GM12878 (cell line): ENCODE results near the gene DOCK9. TPM values are rescaled to one million over a fixed set of nuclear protein-coding genes. Genes with fewer than 3 reads are reported as not detected.

Experiments used
- ATAC-seq: fragments of 200-7000 bp; cut with Tn5 transposase; 3 replicates; pipeline ENCODE4 v1.9.1; 2020; ENCODE audit warnings: mild to moderate bottlenecking, moderate library complexity
- BruUV-seq: library from RNA; stranded (reverse); fragments of 400-500 nt; replicated peaks from 2 replicates; lab custom pipeline; 2021; lab: Mats Ljungman, UMichigan
- CTCF ChIA-PET: fragments of 300-600 bp; sonication (Branson Sonifier 250); formaldehyde crosslinking; extraction: SDS; loops from one replicate; lab custom pipeline; 2021; ENCODE audit warnings: inconsistent platforms; lab: Yijun Ruan, JAX
- POLR2A ChIA-PET: fragments of 350-600 bp; formaldehyde crosslinking; extraction: SDS; loops from one replicate; lab custom pipeline; 2021; ENCODE audit warnings: inconsistent platforms; lab: Charles Lee
- RAD21 ChIA-PET: fragments of 300-600 bp; sonication (Branson Sonifier 250); formaldehyde crosslinking; loops from one replicate; lab custom pipeline; 2023; ENCODE audit warnings: antibody characterized with exemption; ENCODE audit not compliant: unreplicated experiment; lab: Charles Lee
- SMC1A ChIA-PET: fragments of 300-600 bp; sonication (Branson Sonifier 250); formaldehyde crosslinking; loops from one replicate; lab custom pipeline; 2023; ENCODE audit not compliant: unreplicated experiment, uncharacterized antibody; lab: Charles Lee
- DNase-seq: peaks from one replicate; pipeline ENCODE4 v3.0.0-alpha.2; 2011; ENCODE audit warnings: low read depth, low spot score
- FAIRE-seq: peaks from 3 replicates; lab custom pipeline; 2011; peaks lifted over from hg19 to GRCh38; lab: Jason Lieb, UNC
- H2AFZ ChIP-seq: 2 replicates; pipeline ENCODE4 v1.6.0; 2011; ENCODE audit warnings: low read depth, low read length, control low read depth; ENCODE audit not compliant: control insufficient read depth
- H3K27ac ChIP-seq: 2 replicates; pipeline ENCODE4 v1.5.1; 2011; ENCODE audit warnings: control low read depth; ENCODE audit not compliant: control insufficient read depth, insufficient read depth
- H3K27me3 ChIP-seq, 2 experiments: replicated peaks in 1 of 2; 2 replicates each; pipeline versions ENCODE4 v1.6.0 to v1.6.1; 2011; ENCODE audit warnings: low read length in 1 of 2; ENCODE audit not compliant: control insufficient read depth in 2 of 2, insufficient read depth in 2 of 2
- H3K36me3 ChIP-seq, 2 experiments: 2 replicates each; pipeline ENCODE4 v1.5.1; 2011; ENCODE audit warnings: low read length in 1 of 2; ENCODE audit not compliant: control insufficient read depth in 2 of 2, insufficient read depth in 2 of 2
- H3K4me1 ChIP-seq: 2 replicates; pipeline ENCODE4 v1.6.1; 2011; ENCODE audit warnings: mild to moderate bottlenecking, low read length, moderate library complexity, mixed read lengths; ENCODE audit not compliant: control insufficient read depth, insufficient read depth
- H3K4me2 ChIP-seq: 2 replicates; pipeline ENCODE4 v1.6.0; 2011; ENCODE audit warnings: control low read depth; ENCODE audit not compliant: control insufficient read depth, insufficient read depth
- H3K4me3 ChIP-seq: fragments of 200-600 bp; sonication (generic); 2 replicates; pipeline ENCODE4 v1.5.1; 2016
- H3K79me2 ChIP-seq: 2 replicates; pipeline ENCODE4 v1.6.0; 2011; ENCODE audit warnings: low read length; ENCODE audit not compliant: control insufficient read depth, insufficient read depth
- H3K9ac ChIP-seq: 2 replicates; pipeline ENCODE4 v1.8.0; 2011; ENCODE audit warnings: low read length, control low read depth, mixed read lengths; ENCODE audit not compliant: control insufficient read depth, insufficient read depth
- H3K9me3 ChIP-seq: replicated peaks from 3 replicates; pipeline ENCODE4 v1.5.1; 2011; ENCODE audit warnings: mild to moderate bottlenecking, low read length; ENCODE audit not compliant: control insufficient read depth, insufficient read depth
- H4K20me1 ChIP-seq: 2 replicates; pipeline ENCODE4 v1.6.0; 2011; ENCODE audit not compliant: control insufficient read depth, insufficient read depth
- BRCA1 ChIP-seq: IDR thresholded peaks from 2 replicates; pipeline ENCODE4 v1.6.1; 2011; ENCODE audit warnings: low read depth, low read length, improper control_type of control experiment
- DPF2 ChIP-seq: fragments of 450-650 bp; IDR thresholded peaks from 2 replicates; pipeline ENCODE4 v1.6.1; 2017; ENCODE audit warnings: mild to moderate bottlenecking
- EZH2 ChIP-seq: IDR thresholded peaks from 2 replicates; pipeline ENCODE4 v1.6.1; 2012; ENCODE audit warnings: low read depth, mild to moderate bottlenecking, control low read depth, inconsistent platforms, low read length, borderline replicate concordance; ENCODE audit not compliant: control insufficient read depth
- FOXM1 ChIP-seq: IDR thresholded peaks from 2 replicates; pipeline ENCODE4 v1.6.1; 2012; ENCODE audit warnings: low read depth, mild to moderate bottlenecking, inconsistent platforms, low read length, moderate library complexity
- JUNB ChIP-seq: IDR thresholded peaks from 2 replicates; pipeline ENCODE4 v1.6.1; 2016; ENCODE audit warnings: antibody characterized with exemption, mild to moderate bottlenecking
- MEF2A ChIP-seq: IDR thresholded peaks from 2 replicates; pipeline ENCODE4 v1.6.1; 2011; ENCODE audit warnings: low read depth, mild to moderate bottlenecking, low read length, moderate library complexity; ENCODE audit not compliant: insufficient read depth
- NBN ChIP-seq: fragments of 450-650 bp; IDR thresholded peaks from 2 replicates; pipeline ENCODE4 v1.6.1; 2016
- SIX5 ChIP-seq: IDR thresholded peaks from 2 replicates; pipeline ENCODE4 v1.6.1; 2011; ENCODE audit warnings: mild to moderate bottlenecking, low read depth, low read length, moderate library complexity; ENCODE audit not compliant: severe bottlenecking
- SUZ12 ChIP-seq: fragments of 200-600 bp; sonication (generic); IDR thresholded peaks from one replicate; pipeline ENCODE4 v1.6.1; 2018; ENCODE audit warnings: antibody characterized with exemption, mild to moderate bottlenecking; ENCODE audit not compliant: unreplicated experiment
- WRNIP1 ChIP-seq: IDR thresholded peaks from 2 replicates; pipeline ENCODE4 v1.6.1; 2011; ENCODE audit warnings: low read depth, low read length, improper control_type of control experiment, borderline replicate concordance
- YY1 ChIP-seq: IDR thresholded peaks from 2 replicates; pipeline ENCODE4 v1.6.1; 2011; ENCODE audit warnings: low read depth, mild to moderate bottlenecking, low read length
- ZSCAN29 ChIP-seq: fragments of 450-650 bp; IDR thresholded peaks from 2 replicates; pipeline ENCODE4 v1.6.1; 2017; ENCODE audit warnings: mild to moderate bottlenecking, moderate library complexity
- WGBS: methylation state at CpG from one replicate; pipeline ENCODE4 v1.1.6; 2016; ENCODE audit warnings: low lambda C conversion rate; ENCODE audit not compliant: insufficient replicate concordance, insufficient coverage; ENCODE audit errors: missing lambda C conversion rate; 5-methylcytosine and 5-hydroxymethylcytosine counted together
- in situ Hi-C: fragments of 300-500 bp; cut with MboI; formaldehyde crosslinking; loops from 9 replicates; pipeline ENCODE4 v1.14.3; 2018; ENCODE audit warnings: mixed read lengths
- intact Hi-C: fragments of 100-400 bp; cut with micrococcal nuclease; formaldehyde crosslinking; loops from one replicate; pipeline ENCODE4 v1.14.2; 2022; ENCODE audit not compliant: unreplicated experiment
- polyA plus RNA-seq, 11 experiments: library from polyadenylated mRNA; depleted of rRNA in 4 of 11; unstranded in 6 of 11; stranded (reverse) in 5 of 11; fragments of >200 nt; fragmentation: Nextera tagmentation in 4 of 11; fragmentation: Illumina TruSeq in 1 of 11; extraction: Ambion mirVana in 4 of 11; extraction: Trizol in 1 of 11; gene quantifications; 1 replicate in 1 of 11; 2 replicates in 10 of 11; pipeline versions ENCODE4 v1.2.1 to v1.2.3, GENCODE V29; 2011 to 2016; ENCODE audit warnings: inconsistent platforms in 2 of 11, missing spikeins in 2 of 11, low read depth in 1 of 11
- total RNA-seq, 4 experiments: library from RNA; depleted of rRNA in 3 of 4; stranded (reverse); fragments of >200 nt in 3 of 4; fragmentation: Illumina TruSeq in 1 of 4; extraction: Trizol in 1 of 4; gene quantifications; 2 replicates each; pipeline versions ENCODE4 v1.2.1 to v1.2.3, GENCODE V29; 2013 to 2021

DOCK9 gene
- total and polyA plus RNA-seq, 10 of the 15 experiments (the other 5 are each of a cell fraction or from before 2014, with no cell fraction given): 0.09 to 2.9 (median 0.74) TPM

DNA sequence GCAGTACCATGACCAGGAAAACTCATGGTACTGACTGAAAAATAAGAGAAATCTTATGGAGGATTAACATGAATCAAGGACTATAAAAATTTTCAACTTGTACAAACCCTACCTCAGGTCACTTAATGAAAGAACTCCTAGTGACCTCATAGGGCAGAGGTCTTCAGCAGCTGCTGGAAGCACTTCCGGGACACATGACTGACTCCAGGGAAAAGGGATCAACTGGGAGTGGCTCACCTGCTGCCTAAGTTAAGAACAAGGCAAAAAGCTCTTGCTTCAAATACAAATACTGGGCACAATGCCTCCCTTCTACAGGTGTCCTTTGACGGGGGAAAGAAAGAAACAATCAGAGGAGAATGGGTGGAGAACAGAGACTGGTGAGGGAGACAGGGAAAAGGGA, 18.6 kb downstream of the DOCK9 start:
- DNase-seq (no peak), ATAC-seq (no peak), FAIRE-seq (no peak)
- no peaks in the 10 kb centered on the region for H3K36me3 ChIP-seq
- no peaks in the 10 kb centered on the region for H4K20me1 ChIP-seq
- H3K79me2 ChIP-seq: no peaks in the 10 kb centered on the region
- no TSS peak for BruUV-seq
- H3K27me3 ChIP-seq: no peaks in the 10 kb centered on the region; a peak in 1 of 4 replicates
- no peak overlapping the region for H3K4me3 ChIP-seq
- ChIA-PET POLR2A (no interaction called here), CTCF (no interaction called here), SMC1A (no interaction called here), RAD21 (no interaction called here)
- TF ChIP-seq DPF2 (no peak), FOXM1 (no peak), NBN (no peak), SIX5 (no peak), JUNB (no peak), YY1 (no peak), MEF2A (no peak), WRNIP1 (no peak), EZH2 (no peak), BRCA1 (no peak), SUZ12 (no peak), ZSCAN29 (no peak)
- in situ Hi-C loops (no loop called here), intact Hi-C loops (no loop called here)
- H3K4me2 ChIP-seq: no peak overlapping the region
- WGBS: 64% methylated on average over 2 of the region's 2 CpGs
- no peak overlapping the region for H3K9ac ChIP-seq
- H3K9me3 ChIP-seq: no peaks in the 10 kb centered on the region
- H3K4me1 ChIP-seq: no peaks in the 10 kb centered on the region
- no peak overlapping the region for H3K27ac ChIP-seq
- H2AFZ ChIP-seq: no peak overlapping the region
